UCSD-AML1 (cell line): ENCODE data around the gene THEM4.
"Not testable (repeated sequence)": the region's sequence is repeated elsewhere in the genome, so short reads cannot be mapped to it uniquely, and the experiment has no call there.

Source experiments
- DNase-seq: peaks from one replicate; lab custom pipeline; 2025; ENCODE audit not compliant: unreplicated experiment; lab: John Stamatoyannopoulos, UW

Gene THEM4

DNA sequence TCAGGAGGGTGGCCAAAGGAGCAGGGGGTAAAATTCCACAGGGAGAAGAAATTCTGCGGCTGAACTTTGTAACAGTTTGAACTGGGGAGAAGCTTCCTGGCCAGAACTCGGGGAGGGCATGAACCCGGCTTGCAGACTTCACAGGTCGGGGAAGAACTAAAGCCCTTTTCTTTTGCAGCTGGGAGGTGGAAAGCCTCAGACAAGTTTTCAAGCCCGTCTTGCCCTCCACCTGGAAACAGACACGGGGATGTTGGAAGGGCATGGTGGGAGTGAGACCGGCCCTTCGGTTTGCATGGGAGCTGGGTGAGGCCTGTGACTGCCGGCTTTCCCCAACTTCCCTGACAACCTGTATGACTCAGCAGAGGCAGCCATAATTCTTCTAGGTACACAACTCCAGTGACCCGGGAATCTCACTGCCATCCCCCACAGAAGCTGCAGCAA, 11.3 kb downstream of the THEM4 start:
- no peak for DNase-seq

DNA sequence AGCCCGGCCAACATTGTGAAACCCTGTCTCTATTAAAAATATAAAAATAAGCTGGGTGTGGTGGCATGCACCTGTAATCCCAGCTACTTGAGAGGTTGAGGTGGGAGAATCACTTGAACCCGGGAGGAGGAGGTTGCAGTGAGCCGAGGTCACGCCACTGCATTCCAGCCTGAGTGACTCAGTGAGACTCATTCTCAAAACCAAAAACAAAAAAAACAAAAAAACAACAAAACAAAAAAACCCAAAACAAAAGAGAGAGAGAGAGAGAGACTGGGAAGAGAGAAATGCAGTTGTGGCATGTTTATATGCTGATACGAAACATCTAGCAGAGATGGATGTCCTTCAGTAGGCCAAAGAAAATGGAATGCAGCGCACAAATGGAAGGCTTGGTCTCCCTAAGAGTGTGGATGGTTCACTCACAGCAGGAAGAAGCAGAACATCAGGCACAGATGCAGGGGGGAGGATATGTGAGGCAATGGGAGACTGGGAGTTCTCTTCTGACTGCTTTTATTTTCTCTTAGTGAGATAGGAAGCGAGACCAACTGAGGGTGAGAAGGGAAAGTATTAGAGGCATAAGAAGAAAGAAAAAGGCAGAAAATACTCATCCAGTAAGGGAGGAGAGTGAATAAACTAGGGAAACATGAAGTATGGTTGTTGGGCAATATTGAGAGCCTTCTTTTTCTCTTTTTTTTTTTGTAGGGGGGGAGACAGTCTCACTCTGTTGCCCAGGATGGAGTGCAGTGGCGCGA, 16.0 kb downstream of the THEM4 start:
- DNase-seq, result no peak

DNA sequence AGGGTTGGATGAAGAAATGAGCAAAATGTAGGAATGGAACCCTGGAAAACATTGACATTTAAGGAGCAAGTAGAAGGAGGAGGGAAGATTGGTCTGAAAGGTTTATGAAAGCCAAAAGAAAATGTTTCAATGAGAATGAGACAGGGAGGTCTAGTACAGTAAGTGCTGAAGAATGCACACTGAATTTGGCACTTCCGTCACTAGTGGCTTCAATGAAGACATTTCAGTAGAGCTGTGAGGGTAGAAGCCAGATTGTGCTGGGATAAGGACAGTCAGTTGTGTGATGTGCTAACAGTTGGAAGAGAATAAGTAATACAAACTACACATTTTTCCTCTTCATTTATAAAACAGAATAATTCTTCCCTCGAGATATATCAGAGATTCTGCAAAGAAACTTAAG, 17.1 kb downstream of the THEM4 start:
- DNase-seq, result no peak

DNA sequence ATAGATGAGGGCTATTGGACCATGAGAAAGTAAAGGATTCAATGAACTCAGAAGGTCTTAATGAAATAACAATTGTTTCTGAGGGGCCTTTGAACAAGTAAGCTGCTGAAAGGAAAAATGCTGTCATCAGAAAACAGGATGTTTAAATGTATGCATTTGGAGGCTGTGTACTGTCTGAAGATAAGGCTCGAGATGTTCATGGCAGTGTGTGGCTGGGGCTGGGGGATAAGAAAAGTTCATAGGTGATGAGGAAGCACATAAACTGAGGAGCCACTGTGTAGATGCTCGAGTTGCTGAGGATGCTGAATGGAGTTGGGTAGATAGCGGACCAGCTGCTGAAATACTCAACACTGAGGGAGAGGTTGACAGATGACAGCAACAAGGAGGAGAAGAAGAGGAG, 17.8 kb downstream of the THEM4 start:
- DNase-seq, result no peak

DNA sequence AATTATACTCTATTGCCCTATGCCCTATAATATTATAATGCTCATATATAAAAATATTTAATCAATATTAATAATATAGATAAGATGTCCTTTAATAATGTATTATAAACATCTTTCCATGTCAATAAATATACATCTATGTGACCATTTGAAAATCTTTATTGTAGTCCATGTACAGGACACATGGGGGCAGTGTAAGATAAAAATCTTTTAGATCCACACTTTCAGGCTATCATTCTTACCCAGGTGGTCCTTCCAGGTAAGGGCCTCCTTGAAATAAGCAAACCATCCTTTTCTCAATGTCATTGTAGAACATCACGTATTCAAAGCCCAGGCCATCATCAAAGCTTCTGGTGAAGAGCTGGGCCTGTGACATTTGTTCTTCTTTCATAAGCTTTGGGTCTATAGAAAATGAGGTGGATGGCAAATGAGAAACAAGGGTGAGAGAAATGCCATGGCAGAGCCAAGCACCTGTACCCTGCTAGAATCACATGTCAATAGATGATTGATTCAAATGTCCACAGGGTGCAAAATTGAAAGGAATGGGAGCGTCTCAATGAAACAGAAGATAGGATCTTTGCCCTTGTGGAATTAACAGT, 20.2 kb downstream of the THEM4 start:
- DNase-seq, result no peak

DNA sequence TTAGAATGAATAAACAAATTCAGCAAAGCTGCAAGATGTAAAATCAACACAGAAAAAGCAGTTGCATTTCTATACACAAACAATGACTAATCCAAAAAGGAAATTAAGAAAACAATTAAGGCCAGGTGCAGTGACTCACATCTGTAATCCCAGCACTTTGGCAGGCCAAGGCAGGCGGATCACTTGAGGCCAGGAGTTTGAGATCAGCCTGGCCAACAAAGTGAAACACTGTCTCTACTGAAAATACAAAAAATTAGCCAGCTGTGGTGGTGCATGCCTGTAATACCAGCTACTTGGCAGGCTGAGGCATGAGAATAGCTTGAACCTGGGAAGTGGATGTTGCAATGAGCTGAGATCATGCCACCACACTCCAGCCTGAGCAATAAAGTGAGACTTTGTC, 22.3 kb downstream of the THEM4 start:
- no peak for DNase-seq

- no peak for DNase-seq
These were observed 23.8 kb downstream of the THEM4 start for GRCh38 chr1:151885479-151885878.

DNA sequence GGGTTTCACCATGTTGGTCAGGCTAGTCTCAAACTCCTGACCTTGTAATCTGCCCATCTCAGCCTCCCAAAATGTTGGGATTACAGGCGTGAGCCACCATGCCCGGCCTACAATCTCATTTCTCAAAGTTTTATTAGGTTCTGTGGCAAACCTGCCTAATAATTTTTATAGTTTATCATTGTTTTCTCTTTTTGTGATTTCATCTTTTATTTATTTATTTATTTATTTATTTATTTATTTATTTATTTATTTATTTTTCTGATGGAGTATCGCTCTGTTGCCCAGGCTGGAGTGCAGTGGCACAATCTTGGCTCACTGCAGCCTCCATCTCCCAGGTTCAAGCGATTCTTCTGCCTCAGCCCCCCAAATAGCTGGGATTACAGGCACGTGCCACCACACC, 24.4 kb downstream of the THEM4 start:
- not testable (repeated sequence) for DNase-seq

GRCh38 chr1:151884445-151884844, 24.9 kb downstream of the THEM4 start:
- DNase-seq, result not testable (repeated sequence)

GRCh38 chr1:151883898-151884297, 25.4 kb downstream of the THEM4 start:
- not testable (repeated sequence) for DNase-seq

GRCh38 chr1:151882918-151883317, 26.4 kb downstream of the THEM4 start:
- not testable (repeated sequence) for DNase-seq

DNA sequence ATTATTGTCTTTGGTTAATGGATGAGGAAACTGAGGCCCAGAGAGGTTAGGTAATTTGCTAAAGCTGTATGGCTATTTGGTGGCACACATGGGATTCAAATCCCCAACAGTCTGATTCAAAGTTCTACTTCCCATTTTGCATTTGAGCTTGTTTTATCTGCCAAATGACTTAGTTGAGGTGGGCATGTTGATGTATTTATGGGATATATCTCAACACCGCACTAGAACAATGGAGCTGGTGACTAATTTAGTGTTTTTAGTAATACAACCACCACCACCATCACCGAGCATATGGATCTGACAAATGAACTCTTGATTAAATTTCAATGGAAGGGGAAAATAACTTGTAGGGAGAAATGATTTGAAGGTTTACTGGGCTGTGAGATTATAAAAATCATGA, 26.8 kb downstream of the THEM4 start:
- DNase-seq, result no peak

DNA sequence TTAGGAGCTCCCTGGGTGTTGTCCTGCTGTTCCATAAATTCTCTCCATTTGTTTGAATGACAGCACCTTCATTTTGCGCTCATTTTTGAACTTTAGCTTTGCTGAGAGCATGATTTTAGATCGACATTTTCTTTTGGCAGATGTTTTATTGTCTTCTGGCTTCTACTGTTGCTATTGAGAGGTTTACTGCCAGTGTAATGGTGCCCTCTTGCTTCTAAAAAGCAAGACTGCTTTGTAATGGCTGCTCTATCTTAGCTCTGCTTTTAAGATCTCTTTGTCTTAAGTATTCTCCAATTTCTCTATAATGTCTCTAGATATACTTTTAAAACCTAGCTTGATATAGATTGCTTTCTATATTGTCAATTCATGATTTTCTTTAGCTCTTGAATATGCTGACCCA, 27.8 kb downstream of the THEM4 start:
- no peak for DNase-seq

GRCh38 chr1:151875419-151876097, 33.8 kb downstream of the THEM4 start:
- DNase-seq, result no peak

- DNase-seq, result not testable (repeated sequence)
These were observed 36.5 kb downstream of the THEM4 start for GRCh38 chr1:151872776-151873175.

- DNase-seq, result no peak
These were observed 37.9 kb downstream of the THEM4 start for GRCh38 chr1:151871284-151872030.

DNA sequence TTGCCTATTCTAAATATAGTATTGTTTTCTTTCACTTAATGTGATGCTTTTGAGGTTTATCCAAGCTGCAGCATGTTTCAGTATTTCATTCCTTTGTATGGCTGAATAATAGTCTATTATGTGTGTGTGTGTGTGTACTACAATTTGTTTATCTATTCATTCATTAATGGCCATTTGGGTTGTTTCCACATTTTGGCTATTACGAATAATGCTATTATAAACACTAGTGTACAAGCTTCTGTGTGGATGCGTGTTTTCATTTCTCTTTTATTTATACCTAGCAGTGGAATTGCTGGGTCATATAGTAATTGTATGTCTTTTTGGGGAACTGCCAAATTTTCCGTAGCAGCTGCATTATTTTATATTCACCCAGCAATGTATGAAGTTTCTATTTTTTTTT, 40.8 kb downstream of the THEM4 start:
- no peak for DNase-seq

DNA sequence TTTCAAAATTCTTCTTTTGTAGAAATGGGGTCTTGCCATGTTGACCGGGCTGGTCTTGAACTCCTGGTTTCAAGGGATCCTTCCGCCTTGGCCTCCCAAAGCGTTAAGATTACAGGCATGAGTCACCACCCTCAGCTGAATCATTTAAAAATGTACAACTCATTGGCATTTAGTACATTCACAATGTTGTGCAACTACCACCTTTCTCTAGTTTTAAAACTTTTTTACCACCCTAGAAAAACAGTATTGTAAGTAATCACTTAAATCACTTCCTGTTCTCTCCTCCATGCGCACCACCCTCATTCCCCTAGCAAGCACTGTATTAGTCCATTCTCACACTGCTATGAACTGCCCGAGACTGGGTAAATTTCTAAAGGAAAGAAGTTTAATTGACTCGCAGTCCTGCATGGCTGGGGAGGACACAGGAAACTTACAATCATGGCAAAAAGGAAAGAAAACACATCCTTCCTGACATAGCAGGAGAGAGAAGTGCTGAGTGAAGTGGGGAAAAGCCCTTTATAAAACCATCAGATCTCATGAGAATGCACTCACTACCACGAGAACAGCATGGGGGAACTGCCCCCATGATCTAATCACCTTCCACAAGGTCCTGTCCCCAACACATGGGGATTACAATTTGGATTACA, 41.4 kb downstream of the THEM4 start:
- DNase-seq, result no peak

GRCh38 chr1:151867321-151867720, 42.0 kb downstream of the THEM4 start:
- DNase-seq, result no peak

GRCh38 chr1:151864411-151864810, 44.9 kb downstream of the THEM4 start:
- DNase-seq, result no peak

- DNase-seq, result no peak
These were observed 46.7 kb downstream of the THEM4 start for GRCh38 chr1:151862604-151863003.
